Hair follicular keratinocyte (primary cell): Measurements from ENCODE around the gene ENO4. TPM values are rescaled to one million over a fixed set of nuclear protein-coding genes. Genes with fewer than 3 reads are reported as not detected.

Source experiments
- total RNA-seq: library from RNA; depleted of rRNA; stranded (reverse); fragments of >200 nt; gene quantifications from 2 replicates; pipeline ENCODE4 v1.2.3, GENCODE V29; 2015

Gene ENO4, protein sequence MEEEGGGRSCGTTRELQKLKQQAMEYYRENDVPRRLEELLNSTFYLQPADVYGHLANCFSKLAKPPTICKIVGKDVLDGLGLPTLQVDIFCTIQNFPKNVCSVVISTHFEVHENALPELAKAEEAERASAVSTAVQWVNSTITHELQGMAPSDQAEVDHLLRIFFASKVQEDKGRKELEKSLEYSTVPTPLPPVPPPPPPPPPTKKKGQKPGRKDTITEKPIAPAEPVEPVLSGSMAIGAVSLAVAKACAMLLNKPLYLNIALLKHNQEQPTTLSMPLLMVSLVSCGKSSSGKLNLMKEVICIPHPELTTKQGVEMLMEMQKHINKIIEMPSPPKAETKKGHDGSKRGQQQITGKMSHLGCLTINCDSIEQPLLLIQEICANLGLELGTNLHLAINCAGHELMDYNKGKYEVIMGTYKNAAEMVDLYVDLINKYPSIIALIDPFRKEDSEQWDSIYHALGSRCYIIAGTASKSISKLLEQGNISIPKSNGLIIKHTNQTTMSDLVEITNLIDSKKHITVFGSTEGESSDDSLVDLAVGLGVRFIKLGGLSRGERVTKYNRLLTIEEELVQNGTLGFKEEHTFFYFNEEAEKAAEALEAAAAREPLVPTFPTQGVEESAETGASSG
- not detected in 2 replicates for total RNA-seq

GRCh38 chr10:116849248-116850057, at the start of gene ENO4:
TSS of gene ENO4 (plus strand) at chr10:116849499. CDS start at chr10:116849567, 68 bp downstream.

Other genes with a start within 250 kb of the ENO4 start
- not detected in 2 replicates for gene PNLIPRP2, start 228.5 kb upstream of the ENO4 start, total RNA-seq
- gene HSPA12A, start 106.9 kb upstream of the ENO4 start, total RNA-seq, result 3.7 and 7.1 TPM in 2 replicates
- gene SHTN1, start 155.7 kb downstream of the ENO4 start, total RNA-seq, result 7.4 and 7.8 TPM in 2 replicates